Neuronal stem cell (in vitro differentiated cells): ENCODE data around the gene GNAQ.

Source experiments
- DNase-seq: peaks from one replicate; pipeline ENCODE4 v3.0.0-alpha.2; 2013; ENCODE audit warnings: low spot score
- H2AFZ ChIP-seq: one replicate; pipeline ENCODE4 v1.6.1; 2013; ENCODE audit warnings: mild to moderate bottlenecking, low read length, inconsistent platforms
- H2AK5ac ChIP-seq: 2 replicates; pipeline ENCODE4 v1.6.1; 2013; ENCODE audit warnings: low read depth, mild to moderate bottlenecking, inconsistent platforms, low read length, moderate library complexity, mixed read lengths
- H2BK120ac ChIP-seq: 2 replicates; pipeline ENCODE4 v1.6.1; 2013; ENCODE audit warnings: low read depth, mild to moderate bottlenecking, inconsistent platforms, low read length, moderate library complexity, mixed read lengths
- H2BK12ac ChIP-seq: one replicate; pipeline ENCODE4 v1.6.1; 2013; ENCODE audit warnings: low read length, inconsistent platforms
- H2BK15ac ChIP-seq: 2 replicates; pipeline ENCODE4 v1.6.1; 2013; ENCODE audit warnings: mild to moderate bottlenecking, low read length, inconsistent platforms, mixed read lengths
- H2BK5ac ChIP-seq: one replicate; pipeline ENCODE4 v1.6.1; 2013; ENCODE audit warnings: inconsistent platforms, mild to moderate bottlenecking, low read length, moderate library complexity
- H3K14ac ChIP-seq: one replicate; pipeline ENCODE4 v1.6.1; 2013; ENCODE audit warnings: low read length, inconsistent platforms
- H3K18ac ChIP-seq: 2 replicates; pipeline ENCODE4 v1.6.1; 2013; ENCODE audit warnings: low read length, inconsistent platforms
- H3K23ac ChIP-seq: 2 replicates; pipeline ENCODE4 v1.6.1; 2013; ENCODE audit warnings: low read depth, mild to moderate bottlenecking, mixed read lengths, low read length, inconsistent platforms; ENCODE audit not compliant: poor library complexity
- H3K27ac ChIP-seq: replicated peaks from 3 replicates; pipeline ENCODE4 v1.5.1; 2013; ENCODE audit warnings: low read length, inconsistent platforms
- H3K27me3 ChIP-seq, 3 experiments: 2 replicates each; pipeline ENCODE4 v1.6.1; 2013; ENCODE audit warnings: low read length in 3 of 3, mild to moderate bottlenecking in 2 of 3, inconsistent platforms in 1 of 3, low read depth in 1 of 3, mixed read lengths in 1 of 3, moderate library complexity in 1 of 3; ENCODE audit not compliant: control insufficient read depth in 3 of 3, insufficient read depth in 3 of 3
- H3K36me3 ChIP-seq, 2 donors: replicated peaks in 1 of 2; 2 replicates each; pipeline ENCODE4 v1.6.1; 2013; ENCODE audit warnings: low read length in 2 of 2; ENCODE audit not compliant: control insufficient read depth in 2 of 2, insufficient read depth in 2 of 2
- H3K4ac ChIP-seq: 2 replicates; pipeline ENCODE4 v1.6.1; 2013; ENCODE audit warnings: inconsistent platforms, mild to moderate bottlenecking, low read length, moderate library complexity
- H3K4me1 ChIP-seq, 2 donors: 1 replicate in 1 of 2; 2 replicates in 1 of 2; pipeline ENCODE4 v1.6.1; 2013; ENCODE audit warnings: low read length in 2 of 2, low read depth in 1 of 2; ENCODE audit not compliant: control insufficient read depth in 2 of 2, insufficient read depth in 1 of 2
- H3K4me2 ChIP-seq: one replicate; pipeline ENCODE4 v1.6.1; 2013; ENCODE audit warnings: mild to moderate bottlenecking, low read length, inconsistent platforms; ENCODE audit not compliant: insufficient read depth, poor library complexity, severe bottlenecking
- H3K4me3 ChIP-seq, 2 donors: 2 replicates each; pipeline ENCODE4 v1.5.1; 2013; ENCODE audit warnings: low read length in 2 of 2, mild to moderate bottlenecking in 2 of 2, inconsistent platforms in 1 of 2, moderate library complexity in 1 of 2
- H3K79me1 ChIP-seq: one replicate; pipeline ENCODE4 v1.6.1; 2013; ENCODE audit warnings: low read depth, mild to moderate bottlenecking, inconsistent platforms, low read length, moderate library complexity
- H3K9ac ChIP-seq: one replicate; pipeline ENCODE4 v1.6.1; 2013; ENCODE audit warnings: mild to moderate bottlenecking, low read depth, low read length, inconsistent platforms; ENCODE audit not compliant: poor library complexity
- H3K9me3 ChIP-seq, 2 donors: replicated peaks in 1 of 2; 2 replicates each; pipeline versions ENCODE3 to v1.6.1; 2013; ENCODE audit warnings: low read length in 2 of 2, mild to moderate bottlenecking in 2 of 2, inconsistent platforms in 1 of 2, low read depth in 1 of 2, mixed read lengths in 1 of 2, moderate library complexity in 1 of 2; ENCODE audit not compliant: control insufficient read depth in 2 of 2, insufficient read depth in 1 of 2
- H4K8ac ChIP-seq: one replicate; pipeline ENCODE4 v1.6.1; 2013; ENCODE audit warnings: low read depth, mild to moderate bottlenecking, inconsistent platforms, low read length, moderate library complexity
- H4K91ac ChIP-seq: one replicate; pipeline ENCODE4 v1.6.1; 2013; ENCODE audit warnings: low read length, low read depth, mild to moderate bottlenecking, inconsistent platforms; ENCODE audit not compliant: poor library complexity
- WGBS, 2 donors: extraction: QIAGEN DNeasy Blood & Tissue Kit; methylation state at CpG; one replicate each; pipeline ENCODE4 v1.1.7; 2013; ENCODE audit warnings: missing lambda C conversion rate in 2 of 2, mixed read lengths in 1 of 2; ENCODE audit not compliant: insufficient read length in 2 of 2, insufficient replicate concordance in 1 of 2; ENCODE audit errors: extremely low coverage in 2 of 2; 5-methylcytosine and 5-hydroxymethylcytosine counted together

The GNAQ gene

DNA sequence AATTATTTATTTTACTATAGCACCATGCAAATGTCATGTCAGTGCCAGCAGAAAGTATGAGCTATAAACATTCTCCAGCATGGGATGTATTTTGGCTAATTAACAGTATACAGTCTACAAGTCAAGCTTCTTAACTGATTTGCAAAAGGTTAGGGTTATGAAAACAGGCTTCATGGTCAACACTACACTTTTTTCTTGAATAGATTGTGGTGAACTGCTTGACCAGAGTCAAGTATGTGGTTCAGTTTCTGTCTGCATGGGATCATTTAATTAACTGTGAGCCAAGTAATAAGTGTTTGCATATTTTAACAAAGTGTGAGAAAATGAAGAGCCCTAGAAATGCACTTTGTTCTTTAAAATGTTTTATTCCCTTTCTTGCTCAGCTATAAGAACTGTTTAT, 14.5 kb upstream of the GNAQ start:
- Histone ChIP-seq H2BK5ac (no peak overlapping the region), H2AK5ac (no peak overlapping the region), H4K8ac (no peak overlapping the region), H3K18ac (no peak overlapping the region), H2BK12ac (no peak overlapping the region), H3K27me3 (peaks cover 0 to 2% (median 0%) of the 10 kb centered on the region in 3 experiments), H3K4me3 (no peak overlapping the region), H2BK15ac (no peak overlapping the region), H2AFZ (no peak overlapping the region), H3K9ac (no peak overlapping the region), H4K91ac (no peak overlapping the region), H3K14ac (no peak overlapping the region), H3K4ac (no peak overlapping the region), H3K4me2 (no peak overlapping the region), H3K27ac (no peak overlapping the region), H3K23ac (no peak overlapping the region), H3K9me3 (no peaks in the 10 kb centered on the region), H2BK120ac (no peak overlapping the region), H3K36me3 (no peaks in the 10 kb centered on the region), H3K79me1 (no peaks in the 10 kb centered on the region), H3K4me1 (peaks cover 0 to 3% of the 10 kb centered on the region in 2 donors)
- DNase-seq: no peak

DNA sequence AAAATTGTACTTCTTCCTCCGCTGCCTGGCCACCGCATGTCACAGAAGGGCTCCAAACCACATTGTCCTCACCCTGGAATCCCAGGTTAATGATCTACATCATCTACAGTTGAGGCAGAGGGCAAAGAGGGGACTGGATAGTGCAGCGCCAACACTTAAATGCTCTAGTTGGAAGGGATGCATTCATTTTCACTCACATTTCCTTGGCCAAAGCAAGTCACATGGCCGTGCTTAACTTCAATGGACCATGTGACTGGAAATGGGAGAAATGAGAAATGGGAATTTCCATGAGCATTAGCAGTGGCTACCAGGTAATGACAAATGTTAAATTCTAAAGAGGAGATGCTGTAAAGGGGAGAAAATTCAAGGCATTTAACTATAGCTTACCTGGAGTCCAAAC, 13.3 kb upstream of the GNAQ start:
- H2BK12ac ChIP-seq: no peak overlapping the region
- no peak overlapping the region for H3K4me2 ChIP-seq
- H3K4me3 ChIP-seq: no peak overlapping the region

DNA sequence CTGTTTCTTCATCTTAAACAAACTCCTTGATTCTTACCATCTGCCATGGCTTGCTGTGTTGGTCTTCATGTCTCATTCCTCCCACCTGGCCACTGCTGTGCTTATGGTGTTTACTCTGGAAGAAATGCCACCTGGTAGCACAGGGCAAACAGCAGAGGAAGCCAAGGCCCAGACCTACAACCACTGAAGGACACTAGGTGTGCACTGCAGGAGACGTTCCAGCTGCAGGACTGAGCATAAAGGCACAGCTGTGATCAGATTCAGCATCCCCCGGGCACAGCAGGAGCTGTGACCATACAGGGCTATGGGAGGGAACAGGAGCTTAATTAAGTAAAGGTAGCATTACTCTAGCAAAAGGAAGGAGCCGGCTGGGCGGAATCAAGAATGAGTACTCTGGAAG, 12.6 kb upstream of the GNAQ start:
- no peak overlapping the region for H2BK5ac ChIP-seq
- no peak overlapping the region for H4K8ac ChIP-seq
- H3K9ac ChIP-seq: no peak overlapping the region
- H3K23ac ChIP-seq: no peak overlapping the region
- no peak overlapping the region for H3K27ac ChIP-seq
- H3K4ac ChIP-seq: no peak overlapping the region
- H3K36me3 ChIP-seq: no peaks in the 10 kb centered on the region
- H3K4me3 ChIP-seq: no peak overlapping the region
- H3K27me3 ChIP-seq: peaks cover 0 to 7% (median 0%) of the 10 kb centered on the region in 3 experiments
- DNase-seq: no peak
- H2BK15ac ChIP-seq: no peak overlapping the region
- no peak overlapping the region for H2AK5ac ChIP-seq
- no peak overlapping the region for H4K91ac ChIP-seq
- no peaks in the 10 kb centered on the region for H3K9me3 ChIP-seq
- H3K14ac ChIP-seq: no peak overlapping the region
- no peak overlapping the region for H2BK12ac ChIP-seq
- no CpG with 5 or more reads among the region's 4 CpGs for WGBS, 2 donors
- no peak overlapping the region for H3K4me2 ChIP-seq
- no peak overlapping the region for H2AFZ ChIP-seq
- no peak overlapping the region for H2BK120ac ChIP-seq
- no peaks in the 10 kb centered on the region for H3K79me1 ChIP-seq
- H3K4me1 ChIP-seq: peaks cover 0 to 3% of the 10 kb centered on the region in 2 donors
- H3K18ac ChIP-seq: no peak overlapping the region

More for the DNA sequence above, 13.3 kb upstream of the GNAQ start:
- H2AFZ ChIP-seq: no peak overlapping the region
- no peak overlapping the region for H3K23ac ChIP-seq
- H3K18ac ChIP-seq: no peak overlapping the region
- H4K91ac ChIP-seq: no peak overlapping the region
- no peak overlapping the region for H2BK120ac ChIP-seq
- H3K36me3 ChIP-seq: no peaks in the 10 kb centered on the region
- H2BK15ac ChIP-seq: no peak overlapping the region
- no peaks in the 10 kb centered on the region for H3K9me3 ChIP-seq
- WGBS, 2 donors: no CpG with 5 or more reads among the region's 4 CpGs
- no peak overlapping the region for H3K14ac ChIP-seq
- no peaks in the 10 kb centered on the region for H3K79me1 ChIP-seq
- no peak overlapping the region for H4K8ac ChIP-seq
- no peak overlapping the region for H2AK5ac ChIP-seq
- DNase-seq: no peak
- no peak overlapping the region for H3K27ac ChIP-seq
- H3K4me1 ChIP-seq: peaks cover 0 to 3% of the 10 kb centered on the region in 2 donors
- no peak overlapping the region for H2BK5ac ChIP-seq
- no peak overlapping the region for H3K4ac ChIP-seq
- H3K9ac ChIP-seq: no peak overlapping the region
- peaks cover 0 to 7% (median 0%) of the 10 kb centered on the region in 3 experiments for H3K27me3 ChIP-seq

DNA sequence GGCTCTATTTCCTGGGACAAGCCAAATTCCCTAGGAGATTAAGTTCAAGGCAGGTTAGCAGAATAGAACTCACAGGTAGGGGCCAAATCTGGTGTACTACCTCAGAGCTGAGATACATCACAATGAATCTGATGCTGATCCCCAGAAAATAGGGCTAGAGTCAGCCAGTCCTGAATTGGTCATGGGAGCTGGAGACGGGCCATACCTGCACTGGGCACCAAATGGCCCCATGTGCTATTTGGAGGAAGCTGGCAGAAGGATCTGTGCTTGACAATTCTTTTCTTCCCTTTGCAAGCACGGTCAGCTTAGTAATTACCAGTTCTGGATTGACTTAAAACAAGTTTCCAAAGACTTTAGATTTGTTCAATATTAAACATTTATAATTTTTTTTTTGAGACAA, 10.4 kb upstream of the GNAQ start:
- Histone ChIP-seq H2BK15ac (no peak overlapping the region), H3K4ac (no peak overlapping the region), H3K4me3 (no peak overlapping the region), H2BK12ac (no peak overlapping the region), H3K4me1 (peaks cover 0 to 3% of the 10 kb centered on the region in 2 donors), H3K36me3 (no peaks in the 10 kb centered on the region), H2BK5ac (no peak overlapping the region), H3K23ac (no peak overlapping the region), H3K14ac (no peak overlapping the region), H3K79me1 (no peaks in the 10 kb centered on the region), H3K9ac (no peak overlapping the region), H3K27ac (no peak overlapping the region), H3K27me3 (peaks cover 0 to 7% (median 0%) of the 10 kb centered on the region in 3 experiments), H3K9me3 (no peaks in the 10 kb centered on the region), H4K91ac (no peak overlapping the region), H3K4me2 (no peak overlapping the region), H2BK120ac (no peak overlapping the region), H2AK5ac (no peak overlapping the region), H3K18ac (no peak overlapping the region), H4K8ac (no peak overlapping the region), H2AFZ (no peak overlapping the region)
- WGBS, 2 donors: no CpG with 5 or more reads among the region's 2 CpGs
- DNase-seq: no peak
